GM23338 (cell line): Measurements from ENCODE around the gene SLC66A2. TPM values are rescaled to one million over a fixed set of nuclear protein-coding genes. Genes with fewer than 3 reads are reported as not detected.

Experiments
- ATAC-seq: fragments of 200-7000 bp; cut with Tn5 transposase; 3 replicates; pipeline ENCODE4 v1.9.1; 2020
- DNase-seq: peaks from one replicate; pipeline ENCODE4 v3.0.0-alpha.2; 2015; ENCODE audit warnings: low spot score
- H2AFZ ChIP-seq: fragments of 200-600 bp; sonication (generic); 2 replicates; pipeline ENCODE4 v1.8.0; 2016; ENCODE audit warnings: antibody characterized with exemption, mild to moderate bottlenecking, moderate library complexity
- H3F3A ChIP-seq: fragments of 200-600 bp; sonication (generic); replicated peaks from 2 replicates; pipeline ENCODE4 v1.8.0; 2017; ENCODE audit warnings: antibody characterized with exemption, mixed run types, low read depth
- H3K27ac ChIP-seq: fragments of 200-600 bp; sonication (generic); 2 replicates; pipeline ENCODE4 v1.6.1; 2016; ENCODE audit warnings: low read depth
- H3K27me3 ChIP-seq: fragments of 200-600 bp; sonication (generic); 2 replicates; pipeline ENCODE4 v1.8.0; 2016; ENCODE audit warnings: mild to moderate bottlenecking, mixed run types, moderate library complexity; ENCODE audit not compliant: insufficient read depth
- H3K36me3 ChIP-seq: fragments of 200-600 bp; sonication (generic); 2 replicates; pipeline ENCODE4 v1.8.0; 2016; ENCODE audit warnings: mild to moderate bottlenecking; ENCODE audit not compliant: insufficient read depth
- H3K4me1 ChIP-seq: fragments of 200-600 bp; sonication (generic); 2 replicates; pipeline ENCODE4 v1.8.0; 2016; ENCODE audit warnings: mild to moderate bottlenecking, moderate library complexity; ENCODE audit not compliant: insufficient read depth
- H3K4me2 ChIP-seq: fragments of 200-600 bp; sonication (generic); 2 replicates; pipeline ENCODE4 v1.7.1; 2017; ENCODE audit warnings: mixed run types
- H3K4me3 ChIP-seq: fragments of 200-600 bp; sonication (generic); 2 replicates; pipeline ENCODE4 v1.6.1; 2016; ENCODE audit warnings: mixed run types
- H3K79me2 ChIP-seq: fragments of 200-600 bp; sonication (generic); replicated peaks from 2 replicates; pipeline ENCODE4 v1.8.0; 2017; ENCODE audit warnings: mild to moderate bottlenecking; ENCODE audit not compliant: insufficient read depth
- H3K9me2 ChIP-seq: fragments of 200-600 bp; sonication (generic); 2 replicates; pipeline ENCODE4 v1.8.0; 2017; ENCODE audit not compliant: insufficient read depth
- H4K20me1 ChIP-seq: fragments of 200-600 bp; sonication (generic); replicated peaks from 2 replicates; pipeline ENCODE4 v1.8.0; 2017; ENCODE audit warnings: mild to moderate bottlenecking; ENCODE audit not compliant: insufficient read depth
- H3K27ac Mint-ChIP-seq: 2 replicates; pipeline ENCODE4 v1.8.0; 2020; ENCODE audit warnings: inconsistent platforms, mild to moderate bottlenecking, moderate library complexity, mixed read lengths
- H3K27me3 Mint-ChIP-seq: 3 replicates; pipeline ENCODE4 v1.8.0; 2022; ENCODE audit warnings: low read depth, mild to moderate bottlenecking, moderate library complexity, mixed read lengths, inconsistent platforms; ENCODE audit not compliant: insufficient read depth, poor library complexity
- H3K36me3 Mint-ChIP-seq: 3 replicates; pipeline ENCODE4 v1.8.0; 2021; ENCODE audit warnings: low read depth, mild to moderate bottlenecking, inconsistent platforms, moderate library complexity, mixed read lengths
- H3K4me1 Mint-ChIP-seq: 3 replicates; pipeline ENCODE4 v1.8.0; 2020; ENCODE audit warnings: mild to moderate bottlenecking, inconsistent platforms, mixed read lengths
- H3K4me3 Mint-ChIP-seq: 3 replicates; pipeline ENCODE4 v1.8.0; 2021; ENCODE audit warnings: moderate library complexity, mild to moderate bottlenecking, inconsistent platforms, mixed read lengths
- H3K9me3 Mint-ChIP-seq: 3 replicates; pipeline ENCODE4 v1.8.0; 2020; ENCODE audit warnings: moderate library complexity, mild to moderate bottlenecking, inconsistent platforms, mixed read lengths
- CREB1 ChIP-seq: fragments of 250-450 bp; sonication (Bioruptor Pico); IDR thresholded peaks from 2 replicates; pipeline ENCODE4 v1.5.0; 2020; ENCODE audit warnings: low read depth, mild to moderate bottlenecking, moderate library complexity
- CTCF ChIP-seq, 2 experiments: fragments of 200-600 bp in 1 of 2; sonication (generic) in 1 of 2; conservative IDR thresholded peaks; 2 replicates each; pipeline versions ENCODE4 v1.5.1 to v1.6.1; 2016 to 2017; ENCODE audit warnings: antibody characterized with exemption in 2 of 2, low read depth in 2 of 2, mild to moderate bottlenecking in 2 of 2, moderate library complexity in 1 of 2
- EZH2 ChIP-seq: fragments of 200-600 bp; sonication (generic); IDR thresholded peaks from one replicate; pipeline ENCODE4 v1.8.0; 2017; ENCODE audit warnings: antibody characterized with exemption, mild to moderate bottlenecking, low read depth; ENCODE audit not compliant: unreplicated experiment
- EZH2phosphoT487 ChIP-seq: fragments of 200-600 bp; sonication (generic); IDR thresholded peaks from one replicate; pipeline ENCODE4 v1.8.1; 2018; ENCODE audit warnings: antibody characterized with exemption; ENCODE audit not compliant: unreplicated experiment
- JUNB ChIP-seq: IDR thresholded peaks from one replicate; pipeline ENCODE4 v1.6.1; 2016; ENCODE audit warnings: antibody characterized with exemption; ENCODE audit not compliant: unreplicated experiment
- NANOG ChIP-seq: IDR thresholded peaks from 2 replicates; pipeline ENCODE4 v1.6.1; 2016; ENCODE audit warnings: antibody characterized with exemption, borderline replicate concordance
- POLR2AphosphoS5 ChIP-seq: IDR thresholded peaks from 2 replicates; pipeline ENCODE4 v1.6.1; 2016; ENCODE audit warnings: antibody characterized with exemption, low read depth
- STAT1 ChIP-seq: IDR thresholded peaks from one replicate; pipeline ENCODE4 v1.6.1; 2016; ENCODE audit warnings: antibody characterized with exemption; ENCODE audit not compliant: unreplicated experiment
- ZNF114 ChIP-seq: fragments of 250-450 bp; sonication (Bioruptor Pico); IDR thresholded peaks from 2 replicates; pipeline ENCODE4 v1.5.0; 2020; ENCODE audit warnings: mild to moderate bottlenecking, moderate library complexity
- ZNF331 ChIP-seq: fragments of 250-450 bp; sonication (Bioruptor Pico); IDR thresholded peaks from 2 replicates; pipeline ENCODE4 v1.5.0; 2020; ENCODE audit warnings: low read depth, mild to moderate bottlenecking, moderate library complexity
- ZNF462 ChIP-seq: fragments of 250-450 bp; sonication (Bioruptor Pico); IDR thresholded peaks from 2 replicates; pipeline ENCODE4 v1.5.0; 2020; ENCODE audit warnings: mild to moderate bottlenecking, moderate library complexity
- polyA plus RNA-seq: library from polyadenylated mRNA; unstranded; fragments of >200 nt; fragmentation: Nextera tagmentation; extraction: Ambion mirVana; gene quantifications from 2 replicates; pipeline ENCODE4 v1.2.1, GENCODE V29; 2016
- total RNA-seq: library from RNA; depleted of rRNA; stranded (reverse); fragments of >200 nt; shearing (Covaris generic); gene quantifications from 2 replicates; pipeline ENCODE4 v1.2.3, GENCODE V29; 2014
- TF ChIP-seq, protein P1 (sequence below): IDR thresholded peaks from 2 replicates; pipeline ENCODE4 v1.6.1; 2016; ENCODE audit warnings: antibody characterized with exemption
- TF ChIP-seq, protein P2 (sequence below): IDR thresholded peaks from one replicate; pipeline ENCODE4 v1.6.1; 2018; ENCODE audit warnings: antibody characterized with exemption; ENCODE audit not compliant: unreplicated experiment

The SLC66A2 gene
- total and polyA plus RNA-seq, 2 experiments from 2014 or later = 4.0 to 18.1 TPM

GRCh38 chr18:79888016-79888415 lies 63.4 kb downstream of the SLC66A2 start:
- H2AFZ ChIP-seq = no peak overlapping the region
- Mint-ChIP-seq H3K27ac (no peak overlapping the region), H3K9me3 (peaks cover 53% of the 10 kb centered on the region), H3K27me3 (peaks cover 11% of the 10 kb centered on the region), H3K36me3 (peaks cover 7% of the 10 kb centered on the region), H3K4me3 (no peak overlapping the region), H3K4me1 (no peaks in the 10 kb centered on the region)
- H3F3A ChIP-seq = no peaks in the 10 kb centered on the region
- TF ChIP-seq ZNF114 (no peak), EZH2phosphoT487 (no peak), CTCF (conservative IDR thresholded peaks at IDR 0.05; ENCODE audit: low read depth in 2 of 2) (no peak), JUNB (no peak), POLR2AphosphoS5 (no peak), STAT1 (no peak), ZNF331 (CRISPR knock-in tag) (no peak), EZH2 (no peak), NANOG (no peak), ZNF462 (no peak), CREB1 (no peak)
- TF ChIP-seq, protein P1, sequence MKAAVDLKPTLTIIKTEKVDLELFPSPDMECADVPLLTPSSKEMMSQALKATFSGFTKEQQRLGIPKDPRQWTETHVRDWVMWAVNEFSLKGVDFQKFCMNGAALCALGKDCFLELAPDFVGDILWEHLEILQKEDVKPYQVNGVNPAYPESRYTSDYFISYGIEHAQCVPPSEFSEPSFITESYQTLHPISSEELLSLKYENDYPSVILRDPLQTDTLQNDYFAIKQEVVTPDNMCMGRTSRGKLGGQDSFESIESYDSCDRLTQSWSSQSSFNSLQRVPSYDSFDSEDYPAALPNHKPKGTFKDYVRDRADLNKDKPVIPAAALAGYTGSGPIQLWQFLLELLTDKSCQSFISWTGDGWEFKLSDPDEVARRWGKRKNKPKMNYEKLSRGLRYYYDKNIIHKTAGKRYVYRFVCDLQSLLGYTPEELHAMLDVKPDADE = no peak
- TF ChIP-seq, protein P2, sequence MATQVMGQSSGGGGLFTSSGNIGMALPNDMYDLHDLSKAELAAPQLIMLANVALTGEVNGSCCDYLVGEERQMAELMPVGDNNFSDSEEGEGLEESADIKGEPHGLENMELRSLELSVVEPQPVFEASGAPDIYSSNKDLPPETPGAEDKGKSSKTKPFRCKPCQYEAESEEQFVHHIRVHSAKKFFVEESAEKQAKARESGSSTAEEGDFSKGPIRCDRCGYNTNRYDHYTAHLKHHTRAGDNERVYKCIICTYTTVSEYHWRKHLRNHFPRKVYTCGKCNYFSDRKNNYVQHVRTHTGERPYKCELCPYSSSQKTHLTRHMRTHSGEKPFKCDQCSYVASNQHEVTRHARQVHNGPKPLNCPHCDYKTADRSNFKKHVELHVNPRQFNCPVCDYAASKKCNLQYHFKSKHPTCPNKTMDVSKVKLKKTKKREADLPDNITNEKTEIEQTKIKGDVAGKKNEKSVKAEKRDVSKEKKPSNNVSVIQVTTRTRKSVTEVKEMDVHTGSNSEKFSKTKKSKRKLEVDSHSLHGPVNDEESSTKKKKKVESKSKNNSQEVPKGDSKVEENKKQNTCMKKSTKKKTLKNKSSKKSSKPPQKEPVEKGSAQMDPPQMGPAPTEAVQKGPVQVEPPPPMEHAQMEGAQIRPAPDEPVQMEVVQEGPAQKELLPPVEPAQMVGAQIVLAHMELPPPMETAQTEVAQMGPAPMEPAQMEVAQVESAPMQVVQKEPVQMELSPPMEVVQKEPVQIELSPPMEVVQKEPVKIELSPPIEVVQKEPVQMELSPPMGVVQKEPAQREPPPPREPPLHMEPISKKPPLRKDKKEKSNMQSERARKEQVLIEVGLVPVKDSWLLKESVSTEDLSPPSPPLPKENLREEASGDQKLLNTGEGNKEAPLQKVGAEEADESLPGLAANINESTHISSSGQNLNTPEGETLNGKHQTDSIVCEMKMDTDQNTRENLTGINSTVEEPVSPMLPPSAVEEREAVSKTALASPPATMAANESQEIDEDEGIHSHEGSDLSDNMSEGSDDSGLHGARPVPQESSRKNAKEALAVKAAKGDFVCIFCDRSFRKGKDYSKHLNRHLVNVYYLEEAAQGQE = no peak
- no peak for ATAC-seq
- H3K36me3 ChIP-seq = no peaks in the 10 kb centered on the region
- H3K79me2 ChIP-seq = no peaks in the 10 kb centered on the region
- H3K27me3 ChIP-seq = no peaks in the 10 kb centered on the region
- no peak overlapping the region for H3K27ac ChIP-seq
- no peaks in the 10 kb centered on the region for H3K9me2 ChIP-seq
- no peak overlapping the region for H3K4me3 ChIP-seq
- no peak for DNase-seq
- H3K4me1 ChIP-seq = no peaks in the 10 kb centered on the region
- no peak overlapping the region for H3K4me2 ChIP-seq
- H4K20me1 ChIP-seq = no peaks in the 10 kb centered on the region
